Ishikawa (cell line): ENCODE data around the gene ARHGEF26.

Experiments used
- CEBPB ChIP-seq: IDR thresholded peaks from 2 replicates; pipeline ENCODE4 v1.6.1; 2012
- CREB1 ChIP-seq: IDR thresholded peaks from 2 replicates; pipeline ENCODE4 v1.6.1; 2012; ENCODE audit warnings: low read depth
- EGR1 ChIP-seq: IDR thresholded peaks from 2 replicates; pipeline ENCODE4 v1.6.1; 2012
- EP300 ChIP-seq: IDR thresholded peaks from 2 replicates; pipeline ENCODE4 v1.6.1; 2012; ENCODE audit warnings: borderline replicate concordance
- NFIC ChIP-seq: IDR thresholded peaks from 2 replicates; pipeline ENCODE4 v1.6.1; 2012
- RAD21 ChIP-seq: IDR thresholded peaks from 2 replicates; pipeline ENCODE4 v1.6.1; 2012; ENCODE audit warnings: low read depth
- TAF1 ChIP-seq: IDR thresholded peaks from 2 replicates; pipeline ENCODE4 v1.6.1; 2012; ENCODE audit warnings: low read depth, mild to moderate bottlenecking
- TEAD4 ChIP-seq: IDR thresholded peaks from 2 replicates; pipeline ENCODE4 v1.6.1; 2012
- ZBTB7A ChIP-seq: IDR thresholded peaks from 2 replicates; pipeline ENCODE4 v1.6.1; 2012; ENCODE audit warnings: low read depth
- TF ChIP-seq, protein P1 (sequence below): IDR thresholded peaks from 2 replicates; pipeline ENCODE4 v1.6.1; 2012
- TF ChIP-seq, protein P2 (sequence below): IDR thresholded peaks from 2 replicates; pipeline ENCODE4 v1.6.1; 2012
- TF ChIP-seq, protein P3 (sequence below): IDR thresholded peaks from 2 replicates; pipeline ENCODE4 v1.6.1; 2012; ENCODE audit warnings: low read depth, mild to moderate bottlenecking

GRCh38 chr3:154228561-154229216 is 107.5 kb downstream of the ARHGEF26 start:
- TF ChIP-seq, protein P1, sequence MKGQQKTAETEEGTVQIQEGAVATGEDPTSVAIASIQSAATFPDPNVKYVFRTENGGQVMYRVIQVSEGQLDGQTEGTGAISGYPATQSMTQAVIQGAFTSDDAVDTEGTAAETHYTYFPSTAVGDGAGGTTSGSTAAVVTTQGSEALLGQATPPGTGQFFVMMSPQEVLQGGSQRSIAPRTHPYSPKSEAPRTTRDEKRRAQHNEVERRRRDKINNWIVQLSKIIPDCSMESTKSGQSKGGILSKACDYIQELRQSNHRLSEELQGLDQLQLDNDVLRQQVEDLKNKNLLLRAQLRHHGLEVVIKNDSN = no peak
- TF ChIP-seq NFIC = no peak
- TF ChIP-seq, protein P2, sequence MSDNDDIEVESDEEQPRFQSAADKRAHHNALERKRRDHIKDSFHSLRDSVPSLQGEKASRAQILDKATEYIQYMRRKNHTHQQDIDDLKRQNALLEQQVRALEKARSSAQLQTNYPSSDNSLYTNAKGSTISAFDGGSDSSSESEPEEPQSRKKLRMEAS = no peak
- TF ChIP-seq ZBTB7A = no peak
- TF ChIP-seq, protein P3, sequence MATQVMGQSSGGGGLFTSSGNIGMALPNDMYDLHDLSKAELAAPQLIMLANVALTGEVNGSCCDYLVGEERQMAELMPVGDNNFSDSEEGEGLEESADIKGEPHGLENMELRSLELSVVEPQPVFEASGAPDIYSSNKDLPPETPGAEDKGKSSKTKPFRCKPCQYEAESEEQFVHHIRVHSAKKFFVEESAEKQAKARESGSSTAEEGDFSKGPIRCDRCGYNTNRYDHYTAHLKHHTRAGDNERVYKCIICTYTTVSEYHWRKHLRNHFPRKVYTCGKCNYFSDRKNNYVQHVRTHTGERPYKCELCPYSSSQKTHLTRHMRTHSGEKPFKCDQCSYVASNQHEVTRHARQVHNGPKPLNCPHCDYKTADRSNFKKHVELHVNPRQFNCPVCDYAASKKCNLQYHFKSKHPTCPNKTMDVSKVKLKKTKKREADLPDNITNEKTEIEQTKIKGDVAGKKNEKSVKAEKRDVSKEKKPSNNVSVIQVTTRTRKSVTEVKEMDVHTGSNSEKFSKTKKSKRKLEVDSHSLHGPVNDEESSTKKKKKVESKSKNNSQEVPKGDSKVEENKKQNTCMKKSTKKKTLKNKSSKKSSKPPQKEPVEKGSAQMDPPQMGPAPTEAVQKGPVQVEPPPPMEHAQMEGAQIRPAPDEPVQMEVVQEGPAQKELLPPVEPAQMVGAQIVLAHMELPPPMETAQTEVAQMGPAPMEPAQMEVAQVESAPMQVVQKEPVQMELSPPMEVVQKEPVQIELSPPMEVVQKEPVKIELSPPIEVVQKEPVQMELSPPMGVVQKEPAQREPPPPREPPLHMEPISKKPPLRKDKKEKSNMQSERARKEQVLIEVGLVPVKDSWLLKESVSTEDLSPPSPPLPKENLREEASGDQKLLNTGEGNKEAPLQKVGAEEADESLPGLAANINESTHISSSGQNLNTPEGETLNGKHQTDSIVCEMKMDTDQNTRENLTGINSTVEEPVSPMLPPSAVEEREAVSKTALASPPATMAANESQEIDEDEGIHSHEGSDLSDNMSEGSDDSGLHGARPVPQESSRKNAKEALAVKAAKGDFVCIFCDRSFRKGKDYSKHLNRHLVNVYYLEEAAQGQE = no peak
- no peak for TF ChIP-seq TEAD4
- no peak for TF ChIP-seq TAF1
- TF ChIP-seq RAD21 = no peak
- no peak for TF ChIP-seq CEBPB
- TF ChIP-seq EP300 = no peak
- no peak for TF ChIP-seq EGR1
- no peak for TF ChIP-seq CREB1
